DOHH2 (cell line): ENCODE results near the gene PDE11A.

ENCODE experiments used
- H3F3A ChIP-seq: fragments of 200-600 bp; sonication (generic), shearing (Covaris generic); 2 replicates; pipeline ENCODE4 v1.6.0; 2016; ENCODE audit warnings: antibody characterized with exemption, mild to moderate bottlenecking; ENCODE audit not compliant: control insufficient read depth, insufficient read depth
- H3K27ac ChIP-seq: fragments of 200-600 bp; sonication (generic); 2 replicates; pipeline ENCODE4 v1.5.1; 2014; ENCODE audit warnings: low read depth, mild to moderate bottlenecking, low read length, moderate library complexity
- H3K27me3 ChIP-seq: fragments of 200-600 bp; sonication (generic); 2 replicates; pipeline ENCODE4 v1.6.1; 2014; ENCODE audit warnings: mild to moderate bottlenecking, low read length, mixed read lengths; ENCODE audit not compliant: control insufficient read depth
- H3K36me3 ChIP-seq: fragments of 200-600 bp; sonication (generic); 2 replicates; pipeline ENCODE4 v1.6.1; 2014; ENCODE audit warnings: mild to moderate bottlenecking, low read length, moderate library complexity, mixed read lengths; ENCODE audit not compliant: control insufficient read depth
- H3K4me1 ChIP-seq: fragments of 200-600 bp; sonication (generic); 2 replicates; pipeline ENCODE4 v1.6.1; 2014; ENCODE audit warnings: mild to moderate bottlenecking, low read length, mixed read lengths; ENCODE audit not compliant: control insufficient read depth
- H3K4me2 ChIP-seq: fragments of 200-600 bp; sonication (generic); 2 replicates; pipeline ENCODE4 v1.6.0; 2014; ENCODE audit warnings: mild to moderate bottlenecking, low read length, moderate library complexity
- H3K4me3 ChIP-seq: fragments of 200-600 bp; sonication (generic); 2 replicates; pipeline ENCODE4 v1.5.1; 2014; ENCODE audit warnings: mild to moderate bottlenecking, low read length, mixed read lengths
- H3K79me2 ChIP-seq: fragments of 200-600 bp; sonication (generic); 2 replicates; pipeline ENCODE4 v1.6.1; 2014; ENCODE audit warnings: mild to moderate bottlenecking, low read length, mixed read lengths; ENCODE audit not compliant: control insufficient read depth
- H3K9me2 ChIP-seq: fragments of 200-600 bp; sonication (generic); replicated peaks from 2 replicates; pipeline ENCODE4 v1.6.1; 2014; ENCODE audit warnings: mild to moderate bottlenecking, low read length, mixed read lengths; ENCODE audit not compliant: control insufficient read depth
- H3K9me3 ChIP-seq: fragments of 200-600 bp; sonication (generic); 2 replicates; pipeline ENCODE4 v1.6.1; 2014; ENCODE audit warnings: antibody characterized with exemption, low read length, mixed read lengths; ENCODE audit not compliant: control insufficient read depth, insufficient read depth
- H4K20me1 ChIP-seq: fragments of 200-600 bp; sonication (generic); 2 replicates; pipeline ENCODE4 v1.6.0; 2014; ENCODE audit warnings: low read depth, mild to moderate bottlenecking, antibody characterized with exemption, low read length, moderate library complexity; ENCODE audit not compliant: control insufficient read depth, insufficient read depth
- CTCF ChIP-seq: fragments of 200-600 bp; sonication (generic); IDR thresholded peaks from one replicate; pipeline ENCODE4 v1.5.1; 2014; ENCODE audit warnings: antibody characterized with exemption, mild to moderate bottlenecking, low read depth, low read length; ENCODE audit not compliant: poor library complexity, severe bottlenecking
- EZH2phosphoT487 ChIP-seq: fragments of 200-600 bp; sonication (generic); IDR thresholded peaks from 2 replicates; pipeline ENCODE4 v1.6.1; 2017; ENCODE audit warnings: borderline replicate concordance, mild to moderate bottlenecking, antibody characterized with exemption, low read length, moderate library complexity, mixed read lengths

Gene PDE11A

GRCh38 chr2:177667626-177668025, 405.0 kb downstream of the PDE11A start:
- H4K20me1 ChIP-seq: no peaks in the 10 kb centered on the region
- H3K36me3 ChIP-seq: no peaks in the 10 kb centered on the region
- H3K27ac ChIP-seq: no peak overlapping the region
- no peaks in the 10 kb centered on the region for H3K79me2 ChIP-seq
- no peaks in the 10 kb centered on the region for H3K9me3 ChIP-seq
- no peaks in the 10 kb centered on the region for H3K4me1 ChIP-seq
- no peak overlapping the region for H3K4me3 ChIP-seq
- no peaks in the 10 kb centered on the region for H3F3A ChIP-seq
- no peak for TF ChIP-seq EZH2phosphoT487
- no peak for TF ChIP-seq CTCF
- no peaks in the 10 kb centered on the region for H3K9me2 ChIP-seq
- no peak overlapping the region for H3K4me2 ChIP-seq
- no peaks in the 10 kb centered on the region for H3K27me3 ChIP-seq

GRCh38 chr2:177666408-177666807, 406.2 kb downstream of the PDE11A start:
- Histone ChIP-seq H3K27me3 (no peaks in the 10 kb centered on the region), H3K4me3 (no peak overlapping the region), H3K79me2 (no peaks in the 10 kb centered on the region), H3K4me1 (no peaks in the 10 kb centered on the region), H3K9me2 (no peaks in the 10 kb centered on the region), H3K27ac (no peak overlapping the region), H3F3A (no peaks in the 10 kb centered on the region), H3K4me2 (no peak overlapping the region), H4K20me1 (no peaks in the 10 kb centered on the region), H3K9me3 (no peaks in the 10 kb centered on the region), H3K36me3 (no peaks in the 10 kb centered on the region)
- TF ChIP-seq CTCF: no peak
- TF ChIP-seq EZH2phosphoT487: no peak

GRCh38 chr2:177665948-177666347, 406.6 kb downstream of the PDE11A start:
- no peaks in the 10 kb centered on the region for H4K20me1 ChIP-seq
- no peaks in the 10 kb centered on the region for H3K9me2 ChIP-seq
- no peak overlapping the region for H3K4me2 ChIP-seq
- no peaks in the 10 kb centered on the region for H3K79me2 ChIP-seq
- H3K9me3 ChIP-seq: no peaks in the 10 kb centered on the region
- TF ChIP-seq CTCF (no peak), EZH2phosphoT487 (no peak)
- no peak overlapping the region for H3K4me3 ChIP-seq
- H3K4me1 ChIP-seq: no peaks in the 10 kb centered on the region
- H3K27ac ChIP-seq: no peak overlapping the region
- H3F3A ChIP-seq: no peaks in the 10 kb centered on the region
- H3K36me3 ChIP-seq: no peaks in the 10 kb centered on the region
- H3K27me3 ChIP-seq: no peaks in the 10 kb centered on the region

GRCh38 chr2:177665328-177665727, 407.2 kb downstream of the PDE11A start:
- H3F3A ChIP-seq: no peaks in the 10 kb centered on the region
- H3K27me3 ChIP-seq: no peaks in the 10 kb centered on the region
- H3K4me1 ChIP-seq: no peaks in the 10 kb centered on the region
- H3K9me3 ChIP-seq: no peaks in the 10 kb centered on the region
- H3K27ac ChIP-seq: no peak overlapping the region
- H3K9me2 ChIP-seq: no peaks in the 10 kb centered on the region
- no peak overlapping the region for H3K4me3 ChIP-seq
- TF ChIP-seq EZH2phosphoT487 (no peak), CTCF (no peak)
- H3K79me2 ChIP-seq: no peaks in the 10 kb centered on the region
- H3K36me3 ChIP-seq: no peaks in the 10 kb centered on the region
- H4K20me1 ChIP-seq: no peaks in the 10 kb centered on the region
- no peak overlapping the region for H3K4me2 ChIP-seq
